ENCODE results near the gene PHC3.
A peak's percentile ranks its signal among the peaks of the same experiment; 100 is the strongest.

PHC3 gene

DNA sequence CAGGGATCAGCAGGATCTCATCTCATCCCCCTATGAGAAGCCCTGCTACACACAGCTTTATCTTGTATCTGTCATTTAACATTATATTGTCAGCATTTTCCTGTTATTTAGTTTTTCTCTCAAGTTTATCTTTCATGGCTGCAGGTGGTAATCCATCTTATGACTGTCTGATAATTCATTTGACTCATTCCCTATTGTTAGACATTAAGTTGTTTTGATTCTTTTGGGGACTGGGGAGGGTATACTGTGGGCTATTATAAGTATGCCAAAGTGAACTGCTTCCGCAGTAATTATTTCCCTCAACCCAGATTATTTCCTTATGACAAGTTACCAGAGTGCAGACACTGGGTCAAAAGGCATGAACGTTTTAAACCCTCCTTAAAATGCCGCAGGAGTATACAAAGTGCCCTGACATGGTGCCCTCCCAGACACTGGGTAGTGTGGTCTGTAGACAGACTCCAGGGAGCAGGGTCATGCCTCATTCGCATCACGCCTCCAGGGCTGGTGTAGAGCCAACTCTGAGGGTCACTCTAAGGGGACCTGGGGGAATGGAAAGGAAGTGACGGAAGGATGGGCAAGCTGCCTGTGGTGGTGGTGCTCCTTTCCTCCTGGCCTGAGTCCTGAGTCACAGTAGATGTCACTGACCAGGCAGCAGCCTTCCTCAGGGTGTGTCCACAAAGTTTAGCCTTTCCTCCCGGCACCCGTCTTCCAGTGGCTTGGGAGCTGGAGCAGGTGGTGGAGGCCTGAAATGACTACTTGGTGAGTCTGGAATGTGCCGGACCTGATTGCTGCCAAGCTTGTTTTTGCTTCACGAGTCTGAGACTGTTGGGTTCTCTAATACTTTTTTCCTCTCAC is 132.2 kb downstream of the PHC3 start:
- no peaks in the 10 kb centered on the region for H3K36me3 ChIP-seq (ENCODE audit: control insufficient read depth, insufficient read depth, low read length, severe bottlenecking)
- no peak for DNase-seq (ENCODE audit: low read depth)

GRCh38 chr3:170047133-170047404 is 134.5 kb downstream of the PHC3 start:
- Histone ChIP-seq H3K27me3 (replicated peaks; ENCODE audit: control insufficient read depth, insufficient read depth, low read length) (no peaks in the 10 kb centered on the region), H3K4me3 (ENCODE audit: low read length) (no peak overlapping the region), H3K9me3 (ENCODE audit: control insufficient read depth, low read length) (no peaks in the 10 kb centered on the region), H3K4me1 (ENCODE audit: control insufficient read depth, insufficient read depth, low read length) (peaks cover 5% of the 10 kb centered on the region), H3K9ac (ENCODE audit: low read length) (no peak overlapping the region), H3K36me3 (ENCODE audit: control insufficient read depth, insufficient read depth, low read length, severe bottlenecking) (no peaks in the 10 kb centered on the region)
- no peak for DNase-seq (ENCODE audit: low read depth)

More for the DNA sequence above, 132.2 kb downstream of the PHC3 start:
- H3K4me1 ChIP-seq (ENCODE audit: control insufficient read depth, insufficient read depth, low read length): peaks cover 5% of the 10 kb centered on the region
- H3K9ac ChIP-seq (ENCODE audit: low read length): no peak overlapping the region
- no peaks in the 10 kb centered on the region for H3K9me3 ChIP-seq (ENCODE audit: control insufficient read depth, low read length)
- no peak overlapping the region for H3K4me3 ChIP-seq (ENCODE audit: low read length)
- no peaks in the 10 kb centered on the region for H3K27me3 ChIP-seq (replicated peaks; ENCODE audit: control insufficient read depth, insufficient read depth, low read length)

DNA sequence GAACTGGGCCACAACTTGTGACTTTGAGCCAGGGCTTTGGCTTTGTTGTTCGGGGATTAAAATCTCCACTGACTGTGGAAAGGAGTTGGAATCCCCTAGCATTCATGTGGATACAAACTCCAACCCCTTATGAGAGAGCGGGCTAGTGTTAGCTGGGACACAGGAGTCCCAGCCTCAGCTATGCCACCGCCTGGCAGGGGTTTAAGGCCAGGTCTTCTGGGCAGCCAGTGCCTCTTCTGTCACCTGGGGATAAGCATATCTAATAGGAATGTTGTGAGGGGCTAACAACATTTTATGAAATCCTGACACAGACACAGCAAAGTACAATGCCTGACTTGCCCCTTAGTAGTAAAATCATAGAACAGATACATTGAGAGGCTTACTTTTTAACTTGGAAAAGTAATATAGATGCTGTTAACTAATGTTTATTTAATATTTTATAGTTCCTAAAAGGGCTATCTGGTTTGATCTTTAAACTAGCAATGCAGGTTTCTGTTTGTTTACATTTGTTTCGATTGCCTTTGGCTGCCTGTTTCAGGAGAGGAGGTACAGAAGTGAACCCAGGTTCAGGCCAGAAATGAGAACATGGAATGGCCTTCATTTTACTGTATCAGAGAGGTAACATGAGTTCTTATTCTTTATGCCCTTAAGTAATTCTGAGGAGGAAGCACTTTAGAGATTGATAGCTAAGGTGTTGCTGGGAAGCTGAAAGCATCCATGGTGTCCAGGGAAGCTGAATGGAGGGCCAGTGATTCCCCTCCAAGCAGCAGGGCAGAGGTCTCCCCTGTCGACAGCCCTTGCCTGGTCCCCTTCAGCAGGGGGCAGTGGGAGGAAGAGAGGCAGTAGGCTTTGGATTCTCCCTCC is 135.0 kb downstream of the PHC3 start:
- Histone ChIP-seq H3K9ac (ENCODE audit: low read length) (no peak overlapping the region), H3K27me3 (replicated peaks; ENCODE audit: control insufficient read depth, insufficient read depth, low read length) (peaks cover 5% of the 10 kb centered on the region), H3K36me3 (ENCODE audit: control insufficient read depth, insufficient read depth, low read length, severe bottlenecking) (no peaks in the 10 kb centered on the region), H3K4me3 (ENCODE audit: low read length) (no peak overlapping the region), H3K9me3 (ENCODE audit: control insufficient read depth, low read length) (no peaks in the 10 kb centered on the region), H3K4me1 (ENCODE audit: control insufficient read depth, insufficient read depth, low read length) (peaks cover 5% of the 10 kb centered on the region)
- no peak for DNase-seq (ENCODE audit: low read depth)

DNA sequence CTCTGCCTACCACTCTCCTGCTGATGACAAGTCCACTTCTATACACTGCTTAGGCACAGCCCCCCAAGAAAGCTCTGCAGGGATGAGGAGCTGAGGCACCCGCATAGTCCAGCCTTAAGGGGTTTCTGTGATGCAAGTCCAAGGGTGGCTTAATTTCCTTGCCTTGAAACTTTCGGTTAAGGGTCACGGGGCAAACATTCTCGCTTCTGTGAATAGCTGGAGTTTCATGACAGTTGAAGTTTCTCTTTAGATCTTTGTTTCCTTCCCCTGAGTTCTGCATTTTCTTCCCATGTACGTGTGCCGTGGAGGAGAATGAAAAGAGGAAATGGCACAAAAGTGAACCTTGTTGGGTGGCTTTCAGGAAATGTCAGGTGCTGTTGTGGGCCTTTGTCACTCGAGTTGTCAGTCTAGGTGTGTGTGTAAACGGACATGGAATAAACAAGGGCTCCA is 136.7 kb downstream of the PHC3 start:
- Histone ChIP-seq H3K36me3 (ENCODE audit: control insufficient read depth, insufficient read depth, low read length, severe bottlenecking) (no peaks in the 10 kb centered on the region), H3K9ac (ENCODE audit: low read length) (no peak overlapping the region), H3K9me3 (ENCODE audit: control insufficient read depth, low read length) (no peaks in the 10 kb centered on the region), H3K4me3 (ENCODE audit: low read length) (no peak overlapping the region), H3K27me3 (replicated peaks; ENCODE audit: control insufficient read depth, insufficient read depth, low read length) (peaks cover 15% of the 10 kb centered on the region), H3K4me1 (ENCODE audit: control insufficient read depth, insufficient read depth, low read length) (peaks cover 5% of the 10 kb centered on the region)
- no peak for DNase-seq (ENCODE audit: low read depth)

DNA sequence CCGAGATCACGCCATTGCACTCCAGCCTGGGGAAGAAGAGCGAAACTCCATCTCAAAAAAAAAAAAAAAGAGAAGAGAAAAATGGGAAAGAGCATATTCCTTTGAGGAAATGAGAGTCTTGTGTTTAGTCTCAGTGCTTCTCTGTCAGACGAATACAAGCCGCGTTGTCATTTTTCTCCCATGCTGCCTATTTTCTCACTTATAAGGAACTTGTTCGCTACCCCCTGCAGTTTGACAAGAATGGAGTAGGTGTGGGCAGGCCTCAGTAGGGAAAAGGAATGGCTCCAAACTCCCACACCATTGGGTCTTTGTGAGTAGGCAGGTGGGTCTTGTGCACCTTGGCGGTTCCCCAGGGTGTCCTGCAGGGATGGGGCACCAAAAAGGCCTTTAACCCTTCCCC is 137.3 kb downstream of the PHC3 start:
- Histone ChIP-seq H3K27me3 (replicated peaks; ENCODE audit: control insufficient read depth, insufficient read depth, low read length) (peaks cover 19% of the 10 kb centered on the region), H3K4me3 (ENCODE audit: low read length) (no peak overlapping the region), H3K9ac (ENCODE audit: low read length) (no peak overlapping the region), H3K4me1 (ENCODE audit: control insufficient read depth, insufficient read depth, low read length) (peaks cover 2% of the 10 kb centered on the region), H3K9me3 (ENCODE audit: control insufficient read depth, low read length) (no peaks in the 10 kb centered on the region), H3K36me3 (ENCODE audit: control insufficient read depth, insufficient read depth, low read length, severe bottlenecking) (no peaks in the 10 kb centered on the region)
- DNase-seq (ENCODE audit: low read depth): no peak

DNA sequence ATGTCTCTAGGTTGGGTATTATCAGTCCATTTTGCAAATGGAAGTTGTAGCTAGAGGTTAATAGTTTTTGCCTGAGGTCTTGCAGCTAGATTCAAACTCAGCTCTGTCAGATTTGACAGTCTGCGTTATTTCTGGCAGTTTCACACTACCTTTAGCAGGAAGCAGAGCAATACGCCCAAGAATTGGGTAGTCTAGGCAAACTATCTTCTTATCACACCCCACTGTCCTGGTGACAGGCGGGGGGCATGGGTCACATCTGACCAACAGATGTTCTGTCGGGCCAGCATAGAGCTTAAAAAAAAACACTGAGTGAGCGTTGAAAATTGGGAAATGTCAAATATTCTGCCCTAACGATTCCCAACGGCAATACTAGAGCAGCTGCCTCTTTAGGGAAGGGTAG is 138.0 kb downstream of the PHC3 start:
- Histone ChIP-seq H3K4me1 (ENCODE audit: control insufficient read depth, insufficient read depth, low read length) (peaks cover 2% of the 10 kb centered on the region), H3K27me3 (replicated peaks; ENCODE audit: control insufficient read depth, insufficient read depth, low read length) (peaks cover 27% of the 10 kb centered on the region), H3K36me3 (ENCODE audit: control insufficient read depth, insufficient read depth, low read length, severe bottlenecking) (no peaks in the 10 kb centered on the region), H3K9me3 (ENCODE audit: control insufficient read depth, low read length) (no peaks in the 10 kb centered on the region), H3K4me3 (ENCODE audit: low read length) (no peak overlapping the region), H3K9ac (ENCODE audit: low read length) (no peak overlapping the region)
- no peak for DNase-seq (ENCODE audit: low read depth)

DNA sequence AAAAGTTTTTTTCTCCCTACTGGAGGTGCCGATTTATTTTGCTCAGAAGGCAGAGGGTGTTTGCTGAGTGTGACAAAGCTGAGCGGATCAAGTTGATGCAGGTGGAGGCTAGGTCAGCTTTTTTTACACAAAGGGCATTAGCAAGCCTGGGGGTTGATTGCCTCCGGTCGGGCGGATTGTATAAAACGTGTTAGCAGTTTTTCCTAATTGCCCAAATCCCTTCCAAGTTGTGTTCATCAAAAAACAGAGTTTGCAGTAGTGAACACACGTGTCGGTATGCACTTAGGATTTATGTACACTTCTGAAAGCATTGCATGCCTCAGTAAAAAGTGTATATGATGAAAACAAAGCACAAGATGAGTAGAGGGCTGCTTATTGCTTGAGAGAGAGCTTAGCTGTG is 141.1 kb downstream of the PHC3 start:
- Histone ChIP-seq H3K4me3 (ENCODE audit: low read length) (no peak overlapping the region), H3K9ac (ENCODE audit: low read length) (no peak overlapping the region), H3K9me3 (ENCODE audit: control insufficient read depth, low read length) (no peaks in the 10 kb centered on the region), H3K27me3 (replicated peaks; ENCODE audit: control insufficient read depth, insufficient read depth, low read length) (peaks cover 43% of the 10 kb centered on the region), H3K4me1 (ENCODE audit: control insufficient read depth, insufficient read depth, low read length) (peaks cover 7% of the 10 kb centered on the region), H3K36me3 (ENCODE audit: control insufficient read depth, insufficient read depth, low read length, severe bottlenecking) (no peaks in the 10 kb centered on the region)
- no peak for DNase-seq (ENCODE audit: low read depth)

DNA sequence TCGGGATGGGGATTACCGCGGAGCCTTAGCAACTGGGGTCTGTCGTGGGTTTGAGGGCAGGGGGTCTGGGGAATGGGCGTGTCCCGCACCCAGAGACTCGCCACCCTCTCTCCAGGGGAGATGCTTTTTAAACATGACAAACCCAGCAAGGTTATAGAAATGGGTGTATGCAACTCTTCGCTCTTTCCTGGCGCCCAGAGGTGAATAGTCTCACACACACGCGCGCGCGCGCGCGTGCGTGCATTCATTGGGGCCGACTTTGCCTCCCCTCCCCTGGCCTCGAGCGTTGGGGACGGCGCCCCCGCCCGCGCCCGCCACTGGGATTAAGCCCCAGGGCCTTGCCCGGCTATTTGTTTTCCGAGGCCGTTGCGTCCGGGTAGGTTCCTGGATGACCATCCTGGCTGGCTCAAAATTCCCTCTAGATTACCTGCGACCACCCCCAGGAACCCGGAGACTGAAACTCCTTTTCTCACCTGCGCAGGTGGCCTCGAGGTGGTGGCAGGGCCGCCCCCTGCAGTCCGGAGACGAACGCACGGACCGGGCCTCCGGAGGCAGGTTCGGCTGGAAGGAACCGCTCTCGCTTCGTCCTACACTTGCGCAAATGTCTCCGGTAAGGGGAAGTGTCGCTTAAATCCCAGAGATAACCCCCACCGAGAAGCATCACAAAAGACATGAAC is 143.0 kb downstream of the PHC3 start:
- peak; percentile 35 for DNase-seq (ENCODE audit: low read depth)
- H3K36me3 ChIP-seq (ENCODE audit: control insufficient read depth, insufficient read depth, low read length, severe bottlenecking): no peaks in the 10 kb centered on the region
- H3K4me1 ChIP-seq (ENCODE audit: control insufficient read depth, insufficient read depth, low read length): peaks cover 7% of the 10 kb centered on the region
- no peak overlapping the region for H3K9ac ChIP-seq (ENCODE audit: low read length)
- no peaks in the 10 kb centered on the region for H3K9me3 ChIP-seq (ENCODE audit: control insufficient read depth, low read length)
- H3K27me3 ChIP-seq (replicated peaks; ENCODE audit: control insufficient read depth, insufficient read depth, low read length): peaks cover 44% of the 10 kb centered on the region
- peak overlapping the region; percentile 77 for H3K4me3 ChIP-seq (ENCODE audit: low read length)
